Testis (tissue), 3 donors: ENCODE data around the gene BTK. TPM values are rescaled to one million over a fixed set of nuclear protein-coding genes. Genes with fewer than 3 reads are reported as not detected.

Experiments used
- DNase-seq: peaks from one replicate; pipeline ENCODE4 v3.0.0-alpha.2; 2019
- H3K27ac ChIP-seq, 2 donors: fragments of 200-600 bp; sonication (generic); one replicate each; pipeline ENCODE4 v1.5.1; 2019
- H3K27me3 ChIP-seq: fragments of 200-600 bp; sonication (generic); one replicate; pipeline ENCODE4 v1.5.1; 2019
- H3K36me3 ChIP-seq: fragments of 200-600 bp; sonication (generic); one replicate; pipeline ENCODE4 v1.5.1; 2017; ENCODE audit warnings: low read depth; ENCODE audit errors: missing control alignments
- H3K4me1 ChIP-seq: fragments of 200-600 bp; sonication (generic); one replicate; pipeline ENCODE4 v1.5.1; 2019
- H3K4me3 ChIP-seq, 2 donors: fragments of 200-600 bp; sonication (generic); one replicate each; pipeline ENCODE4 v1.5.1; 2017 to 2019
- H3K9me3 ChIP-seq: fragments of 200-600 bp; sonication (generic); one replicate; pipeline ENCODE4 v1.5.1; 2017
- POLR2A ChIP-seq: fragments of 450-650 bp; IDR thresholded peaks from one replicate; pipeline ENCODE4 v1.6.1; 2017; ENCODE audit warnings: antibody characterized with exemption, mild to moderate bottlenecking, moderate library complexity
- WGBS, 2 donors: methylation state at CpG; one replicate each; pipeline ENCODE4 v1.1.5; 2018; 5-methylcytosine and 5-hydroxymethylcytosine counted together
- intact Hi-C: fragments of 100-400 bp; cut with DNase I; formaldehyde crosslinking; loops from one replicate; pipeline ENCODE4 v1.15.1; 2023; ENCODE audit warnings: low total_unique reads
- polyA plus RNA-seq: library from polyadenylated mRNA; stranded (reverse); fragments of 350-450 nt; fragmentation: Illumina TruSeq; extraction: RNeasy Lipid Tissue Mini Kit (QIAGEN cat#74804); gene quantifications from one replicate; pipeline ENCODE4 v1.2.3, GENCODE V29; 2014; ENCODE audit warnings: low read depth, low replicate concordance; ENCODE audit not compliant: insufficient read depth
- total RNA-seq, 2 donors: library from RNA; depleted of rRNA; stranded (reverse); fragments of >200 nt; gene quantifications; one replicate each; pipeline ENCODE4 v1.2.3, GENCODE V29; 2016
- TF ChIP-seq, protein P1 (sequence below), 3 experiments: fragments of 450-650 bp in 2 of 3; fragments of 200-600 bp in 1 of 3; sonication (generic) in 1 of 3; IDR thresholded peaks; one replicate each; pipeline ENCODE4 v1.5.1; 2016 to 2019; ENCODE audit warnings: antibody characterized with exemption in 3 of 3, mild to moderate bottlenecking in 2 of 3, moderate library complexity in 1 of 3

Gene BTK
- total and polyA plus RNA-seq, 3 donors from 2014 or later, result 3.6 to 6.9 (median 3.9) TPM

DNA sequence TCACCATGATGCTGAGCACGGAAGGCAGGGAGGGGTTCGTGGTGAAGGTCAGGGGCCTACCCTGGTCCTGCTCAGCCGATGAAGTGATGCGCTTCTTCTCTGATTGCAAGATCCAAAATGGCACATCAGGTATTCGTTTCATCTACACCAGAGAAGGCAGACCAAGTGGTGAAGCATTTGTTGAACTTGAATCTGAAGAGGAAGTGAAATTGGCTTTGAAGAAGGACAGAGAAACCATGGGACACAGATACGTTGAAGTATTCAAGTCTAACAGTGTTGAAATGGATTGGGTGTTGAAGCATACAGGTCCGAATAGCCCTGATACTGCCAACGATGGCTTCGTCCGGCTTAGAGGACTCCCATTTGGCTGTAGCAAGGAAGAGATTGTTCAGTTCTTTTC is 26.0 kb upstream of the BTK start:
- Histone ChIP-seq H3K27me3 (no peaks in the 10 kb centered on the region), H3K27ac (no peak overlapping the region), H3K36me3 (no peaks in the 10 kb centered on the region), H3K9me3 (no peaks in the 10 kb centered on the region), H3K4me3 (no peak overlapping the region), H3K4me1 (peaks cover 5% of the 10 kb centered on the region)
- WGBS, 2 donors, result 51 to 54% methylated on average over 10 of the region's 10 CpGs
- no peak for DNase-seq
- no peak for TF ChIP-seq POLR2A
- TF ChIP-seq, protein P1, sequence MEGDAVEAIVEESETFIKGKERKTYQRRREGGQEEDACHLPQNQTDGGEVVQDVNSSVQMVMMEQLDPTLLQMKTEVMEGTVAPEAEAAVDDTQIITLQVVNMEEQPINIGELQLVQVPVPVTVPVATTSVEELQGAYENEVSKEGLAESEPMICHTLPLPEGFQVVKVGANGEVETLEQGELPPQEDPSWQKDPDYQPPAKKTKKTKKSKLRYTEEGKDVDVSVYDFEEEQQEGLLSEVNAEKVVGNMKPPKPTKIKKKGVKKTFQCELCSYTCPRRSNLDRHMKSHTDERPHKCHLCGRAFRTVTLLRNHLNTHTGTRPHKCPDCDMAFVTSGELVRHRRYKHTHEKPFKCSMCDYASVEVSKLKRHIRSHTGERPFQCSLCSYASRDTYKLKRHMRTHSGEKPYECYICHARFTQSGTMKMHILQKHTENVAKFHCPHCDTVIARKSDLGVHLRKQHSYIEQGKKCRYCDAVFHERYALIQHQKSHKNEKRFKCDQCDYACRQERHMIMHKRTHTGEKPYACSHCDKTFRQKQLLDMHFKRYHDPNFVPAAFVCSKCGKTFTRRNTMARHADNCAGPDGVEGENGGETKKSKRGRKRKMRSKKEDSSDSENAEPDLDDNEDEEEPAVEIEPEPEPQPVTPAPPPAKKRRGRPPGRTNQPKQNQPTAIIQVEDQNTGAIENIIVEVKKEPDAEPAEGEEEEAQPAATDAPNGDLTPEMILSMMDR (IDR thresholded peaks at IDR 0.05), result no peak
- intact Hi-C loops, result no loop called here

DNA sequence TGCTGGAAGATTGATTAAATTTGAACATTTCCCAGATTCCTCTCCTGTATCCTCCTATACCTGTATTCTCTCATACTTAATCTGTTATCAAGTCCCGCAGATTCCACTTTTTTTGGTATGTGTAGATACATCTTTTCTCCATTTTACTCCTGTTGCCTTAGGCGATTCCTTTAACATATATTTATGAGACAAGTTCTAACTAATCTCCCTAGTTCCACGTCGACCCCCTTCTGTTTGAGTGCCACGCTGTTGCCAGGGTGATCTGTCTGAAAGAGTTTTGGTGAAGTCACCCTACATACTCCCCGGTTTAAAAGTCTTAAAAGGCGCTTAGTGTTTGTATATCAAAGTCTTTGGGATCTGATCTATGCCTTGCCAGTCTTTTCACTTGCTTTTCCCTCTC is 24.5 kb upstream of the BTK start:
- Histone ChIP-seq H3K4me3 (no peak overlapping the region), H3K27me3 (no peaks in the 10 kb centered on the region), H3K9me3 (no peaks in the 10 kb centered on the region), H3K4me1 (peaks cover 5% of the 10 kb centered on the region), H3K27ac (no peak overlapping the region), H3K36me3 (no peaks in the 10 kb centered on the region)
- 31 to 35% methylated on average over 7 of the region's 7 CpGs for WGBS, 2 donors
- no peak for DNase-seq
- TF ChIP-seq, protein P1 (IDR thresholded peaks at IDR 0.05), result no peak
- no peak for TF ChIP-seq POLR2A
- intact Hi-C loops, result no loop called here

DNA sequence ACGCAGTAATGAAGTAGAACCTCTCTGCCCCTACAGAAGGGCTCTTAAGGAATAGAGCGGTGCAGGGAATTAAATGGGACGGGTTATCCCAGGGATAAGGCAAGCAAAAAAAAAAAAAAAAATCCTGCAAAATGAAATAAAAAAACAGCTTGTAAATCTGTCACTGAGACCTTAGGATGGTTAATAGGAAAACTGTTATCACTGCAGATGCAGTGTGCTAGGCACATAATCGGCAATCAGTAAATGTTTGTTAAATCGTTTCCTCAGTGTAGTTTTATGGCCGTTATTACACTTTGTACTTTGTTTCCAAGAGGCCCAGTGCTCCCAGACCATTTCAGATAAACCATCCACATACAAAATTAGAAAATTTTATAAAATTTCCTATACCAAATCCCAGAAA is 23.1 kb upstream of the BTK start:
- H3K4me1 ChIP-seq, result peaks cover 5% of the 10 kb centered on the region
- H3K9me3 ChIP-seq, result no peaks in the 10 kb centered on the region
- intact Hi-C loops, result no loop called here
- TF ChIP-seq, protein P1 (IDR thresholded peaks at IDR 0.05), result no peak
- no peak for TF ChIP-seq POLR2A
- DNase-seq, result no peak
- H3K36me3 ChIP-seq, result no peaks in the 10 kb centered on the region
- H3K4me3 ChIP-seq, result peak overlapping the region; percentile 59 to 73
- no peaks in the 10 kb centered on the region for H3K27me3 ChIP-seq
- peak overlapping the region; percentile 94 to 95 for H3K27ac ChIP-seq
- 0 to 2% methylated on average over 6 of the region's 6 CpGs for WGBS, 2 donors

DNA sequence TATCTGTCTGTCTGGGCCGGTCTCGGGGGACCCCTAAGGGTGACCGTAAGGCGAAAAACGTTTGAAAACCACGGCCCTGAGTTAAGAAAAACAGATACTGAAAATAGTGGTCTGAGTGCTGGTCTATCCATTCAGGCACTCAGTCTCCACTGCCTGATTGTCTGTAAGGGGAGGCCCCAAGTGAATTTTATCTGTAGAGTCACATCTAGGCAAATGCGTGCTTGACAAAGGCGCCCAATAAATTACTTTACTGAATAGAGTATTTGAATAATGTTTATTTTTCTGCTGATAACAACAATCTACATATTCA is 22.5 kb upstream of the BTK start:
- TF ChIP-seq, protein P1 (IDR thresholded peaks at IDR 0.05), result no peak
- TF ChIP-seq POLR2A, result no peak
- peaks cover 5% of the 10 kb centered on the region for H3K4me1 ChIP-seq
- H3K27ac ChIP-seq, result peak overlapping the region; percentile 94 to 95
- DNase-seq, result no peak
- H3K27me3 ChIP-seq, result no peaks in the 10 kb centered on the region
- peak overlapping the region; percentile 59 to 73 for H3K4me3 ChIP-seq
- H3K36me3 ChIP-seq, result no peaks in the 10 kb centered on the region
- intact Hi-C loops, result no loop called here
- WGBS, 2 donors, result 0% methylated on average over 8 of the region's 8 CpGs
- no peaks in the 10 kb centered on the region for H3K9me3 ChIP-seq

DNA sequence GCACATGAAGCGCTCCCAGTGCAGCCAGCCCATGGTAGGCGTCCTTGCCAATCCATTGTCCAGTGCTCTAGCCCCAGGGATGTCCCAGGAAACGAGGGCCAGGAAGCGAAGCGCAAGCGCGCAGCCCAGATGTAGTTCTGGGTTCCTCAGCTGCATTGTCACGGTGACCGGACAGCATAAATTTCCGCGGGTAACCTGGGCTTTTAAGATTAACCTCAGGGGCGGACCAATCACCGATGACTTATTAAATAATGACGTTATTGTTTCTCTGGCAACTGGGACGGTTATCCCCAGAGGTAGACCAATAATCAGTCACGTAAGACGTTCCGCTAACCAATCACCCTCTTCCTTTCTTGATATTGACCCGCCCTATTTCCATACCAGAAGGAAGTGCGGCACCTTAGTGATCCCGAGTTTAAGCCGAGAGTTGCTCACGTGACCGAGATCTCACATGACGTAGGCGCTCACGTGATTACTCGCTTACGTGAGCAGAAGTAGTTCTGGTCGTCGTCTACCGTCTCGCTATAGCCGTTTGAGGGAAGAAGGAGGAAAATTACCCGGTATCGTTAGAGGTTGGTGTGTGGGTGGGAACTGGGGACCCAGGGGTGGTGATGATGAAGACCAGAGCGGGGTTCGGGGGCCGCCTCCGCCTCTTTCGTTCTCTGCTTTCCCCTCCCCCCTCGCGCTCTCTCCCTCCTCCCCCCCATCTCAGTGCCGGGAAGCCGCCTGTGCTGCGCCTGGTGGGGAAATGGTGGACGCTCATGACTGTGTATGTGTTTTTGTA is 21.9 kb upstream of the BTK start, which contains the start of the genes GLA and HNRNPH2:
Gene GLA (minus strand): TSS at position 178 of the 784 bp plus-strand sequence. CDS start 22 bp downstream, at position 156.
Gene HNRNPH2 (plus strand): TSS at position 475 of the 784 bp plus-strand sequence. CDS start 3,767 bp downstream, outside the sequence.
- peak within 1 kb of the TSS; percentile 94 to 95 for H3K27ac ChIP-seq
- no peaks in the 10 kb centered on the region for H3K36me3 ChIP-seq
- peak; percentile 96 for DNase-seq
- TF ChIP-seq, protein P1 (IDR thresholded peaks at IDR 0.05), result no peak
- TF ChIP-seq POLR2A, result peak; percentile 77
- 0% methylated on average over 15 to 43 of the region's 47 CpGs for WGBS, 2 donors
- H3K9me3 ChIP-seq, result no peaks in the 10 kb centered on the region
- H3K27me3 ChIP-seq, result no peaks in the 10 kb centered on the region
- intact Hi-C loops, result no loop called here
- peak within 1 kb of the TSS; percentile 59 to 73 for H3K4me3 ChIP-seq
- peaks cover 5% of the 10 kb centered on the region for H3K4me1 ChIP-seq
